ENCODE measurements around the gene PPARA. TPM values are rescaled to one million over a fixed set of nuclear protein-coding genes. Genes with fewer than 3 reads are reported as not detected.

Gene PPARA
- total RNA-seq, 1 experiment from 2014 or later, result 10.4 TPM

DNA sequence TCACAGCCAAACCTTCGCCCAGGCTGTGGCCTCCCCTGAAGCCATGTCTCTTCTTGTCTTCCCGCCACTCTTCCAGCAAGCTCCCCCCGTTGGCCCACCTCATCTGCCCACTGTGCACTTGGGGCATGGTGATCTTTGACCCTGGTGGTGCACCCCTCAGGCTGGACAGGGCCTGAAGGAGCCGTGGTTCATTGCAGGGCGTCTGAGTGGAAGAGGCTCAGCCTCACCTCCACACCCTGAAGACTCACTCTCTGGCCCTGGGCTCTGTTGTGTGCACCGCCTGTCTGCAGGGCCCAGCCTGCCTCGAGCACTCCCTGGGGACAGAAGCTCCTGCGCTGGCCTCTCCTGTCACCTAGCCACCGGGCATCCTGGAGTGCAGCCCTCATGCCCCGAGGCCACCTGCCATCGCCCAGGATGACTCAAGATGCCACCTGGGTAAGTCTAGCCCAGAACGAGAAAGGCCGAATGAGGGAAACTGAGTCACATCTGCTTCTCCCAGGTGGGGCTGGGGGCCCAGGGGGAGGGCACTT, 40.8 kb upstream of the PPARA start:
- Histone ChIP-seq H3K4me3 (no peak overlapping the region), H3K4me1 (peaks cover 17% of the 10 kb centered on the region; the same call in 1 of the 2 replicates), H3K27me3 (no peaks in the 10 kb centered on the region), H3K27ac (no peak overlapping the region), H3K9me3 (replicated peaks) (no peaks in the 10 kb centered on the region), H3K36me3 (peaks cover 14% of the 10 kb centered on the region)
- DNase-seq, result no peak

DNA sequence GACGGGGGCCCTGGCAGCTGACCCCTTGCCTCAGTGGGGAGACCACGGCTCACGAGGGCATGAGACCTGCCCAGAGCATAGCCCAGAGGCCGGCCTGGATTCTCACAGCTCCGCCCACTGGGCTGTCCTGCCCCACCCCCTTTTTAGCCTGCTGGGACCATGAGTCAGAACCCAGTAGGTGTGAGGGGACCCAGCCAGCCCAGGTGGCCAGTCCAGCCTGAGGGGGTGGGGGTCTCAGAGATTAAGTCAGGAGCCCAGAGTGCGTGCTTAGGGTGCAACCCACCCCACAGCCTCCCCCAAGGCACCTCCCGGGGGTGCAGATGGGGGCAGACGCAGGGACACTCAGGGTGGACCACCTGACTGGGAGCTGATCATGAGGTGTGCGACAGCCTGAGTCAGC, 40.1 kb upstream of the PPARA start:
- Histone ChIP-seq H3K27ac (no peak overlapping the region), H3K27me3 (no peaks in the 10 kb centered on the region), H3K36me3 (peaks cover 14% of the 10 kb centered on the region), H3K4me1 (peaks cover 17% of the 10 kb centered on the region; the same call in 1 of the 2 replicates), H3K9me3 (replicated peaks) (no peaks in the 10 kb centered on the region), H3K4me3 (no peak overlapping the region)
- DNase-seq, result no peak

DNA sequence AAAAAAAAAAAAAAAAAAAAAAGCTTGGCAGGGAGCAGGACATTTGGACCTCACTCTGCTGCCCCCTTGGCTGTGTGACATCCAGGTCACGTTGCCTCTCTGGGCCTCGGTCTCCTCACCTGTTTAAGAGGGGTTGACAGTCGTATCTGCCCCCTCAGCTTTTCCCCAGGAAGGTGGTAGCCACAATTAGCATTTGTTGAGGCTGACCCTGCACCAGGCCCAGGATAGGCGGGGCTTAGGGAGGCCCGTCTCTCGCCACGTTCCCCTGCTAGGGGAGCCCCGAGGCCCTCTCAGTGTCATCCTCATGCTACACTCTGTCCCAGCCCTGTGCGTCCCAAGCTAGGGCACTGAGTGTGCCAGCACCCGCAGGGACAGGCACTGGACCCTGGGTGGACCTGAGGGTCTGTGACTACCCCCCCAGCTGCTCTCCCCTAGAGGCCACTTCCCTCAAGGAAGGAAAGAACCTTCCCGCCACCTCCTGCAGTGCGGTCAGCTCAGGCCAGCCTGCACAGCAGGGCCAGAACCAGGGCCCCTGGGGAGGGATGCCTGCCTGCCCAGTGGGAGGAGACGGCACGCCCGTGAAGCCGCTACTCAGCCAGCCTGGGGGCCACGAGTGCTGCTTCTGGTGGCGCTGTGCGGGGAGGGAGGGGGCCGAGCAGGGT, 38.5 kb upstream of the PPARA start:
- H3K27me3 ChIP-seq, result no peaks in the 10 kb centered on the region
- DNase-seq, result no peak
- H3K4me1 ChIP-seq, result peaks cover 15% of the 10 kb centered on the region; the same call in 1 of the 2 replicates
- peaks cover 14% of the 10 kb centered on the region for H3K36me3 ChIP-seq
- no peak overlapping the region for H3K27ac ChIP-seq
- H3K4me3 ChIP-seq, result no peak overlapping the region
- no peaks in the 10 kb centered on the region for H3K9me3 ChIP-seq (replicated peaks)

DNA sequence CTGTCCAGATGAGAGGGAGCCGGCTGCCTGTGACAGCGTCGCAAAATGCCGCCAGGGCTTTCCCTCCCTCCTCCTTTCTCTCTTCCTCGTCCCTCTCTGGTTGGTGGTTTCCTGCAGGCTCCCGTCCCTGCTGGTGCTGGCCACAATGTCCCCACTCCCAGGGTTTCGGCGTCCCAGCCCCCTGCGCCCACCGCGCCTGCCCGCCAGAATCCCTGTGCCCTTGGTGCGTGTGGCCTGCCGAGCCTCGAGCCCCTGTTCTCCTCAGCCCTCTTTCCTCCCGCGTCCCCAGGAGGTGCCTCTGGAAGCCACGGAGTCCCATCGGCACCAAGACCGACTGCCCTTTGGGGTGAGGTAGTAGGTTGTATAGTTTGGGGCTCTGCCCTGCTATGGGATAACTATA, 37.9 kb upstream of the PPARA start:
- H3K27me3 ChIP-seq, result no peaks in the 10 kb centered on the region
- no peak overlapping the region for H3K4me3 ChIP-seq
- peaks cover 10% of the 10 kb centered on the region; the same call in 1 of the 2 replicates for H3K4me1 ChIP-seq
- H3K36me3 ChIP-seq, result peaks cover 14% of the 10 kb centered on the region
- H3K27ac ChIP-seq, result no peak overlapping the region
- no peak for DNase-seq
- no peaks in the 10 kb centered on the region for H3K9me3 ChIP-seq (replicated peaks)

DNA sequence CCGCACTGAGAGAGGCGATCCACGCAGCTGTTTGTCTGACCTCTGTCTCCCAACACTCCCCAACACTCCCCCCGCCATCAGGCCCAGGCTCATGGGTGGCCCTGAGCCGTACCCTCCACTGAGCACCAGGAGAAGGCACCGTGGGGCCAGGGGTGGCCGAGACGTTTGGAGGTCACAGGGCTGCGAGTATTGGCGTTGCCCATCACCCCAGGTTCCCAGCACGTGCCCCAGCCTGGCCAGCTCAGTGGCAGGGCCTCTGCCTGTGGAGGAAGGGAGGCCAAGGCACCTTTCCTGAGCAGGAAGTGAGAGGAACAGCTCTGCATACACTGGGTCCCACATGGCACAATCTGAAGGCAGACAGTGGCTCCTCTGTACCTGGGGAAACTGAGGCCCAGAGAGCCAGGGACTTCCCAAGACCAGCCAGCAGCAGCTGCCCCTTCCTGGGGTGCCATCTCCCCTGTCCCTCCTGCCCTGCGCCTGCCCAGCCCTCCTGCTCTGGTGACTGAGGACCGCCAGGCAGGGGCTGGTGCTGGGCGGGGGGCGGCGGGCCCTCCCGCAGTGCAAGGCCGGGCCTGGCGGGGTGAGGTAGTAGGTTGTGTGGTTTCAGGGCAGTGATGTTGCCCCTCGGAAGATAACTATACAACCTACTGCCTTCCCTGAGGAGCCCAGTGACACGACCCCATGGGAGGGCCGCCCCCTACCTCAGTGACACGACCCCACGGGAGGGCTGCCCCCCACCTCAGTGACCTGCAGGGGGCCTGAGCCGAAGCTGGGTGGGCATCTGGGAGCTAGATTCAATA, 37.0 kb upstream of the PPARA start:
- Histone ChIP-seq H3K27ac (no peak overlapping the region), H3K36me3 (peaks cover 11% of the 10 kb centered on the region), H3K9me3 (replicated peaks) (no peaks in the 10 kb centered on the region), H3K4me3 (no peak overlapping the region), H3K4me1 (peaks cover 7% of the 10 kb centered on the region; the same call in 1 of the 2 replicates), H3K27me3 (no peaks in the 10 kb centered on the region)
- DNase-seq, result no peak

DNA sequence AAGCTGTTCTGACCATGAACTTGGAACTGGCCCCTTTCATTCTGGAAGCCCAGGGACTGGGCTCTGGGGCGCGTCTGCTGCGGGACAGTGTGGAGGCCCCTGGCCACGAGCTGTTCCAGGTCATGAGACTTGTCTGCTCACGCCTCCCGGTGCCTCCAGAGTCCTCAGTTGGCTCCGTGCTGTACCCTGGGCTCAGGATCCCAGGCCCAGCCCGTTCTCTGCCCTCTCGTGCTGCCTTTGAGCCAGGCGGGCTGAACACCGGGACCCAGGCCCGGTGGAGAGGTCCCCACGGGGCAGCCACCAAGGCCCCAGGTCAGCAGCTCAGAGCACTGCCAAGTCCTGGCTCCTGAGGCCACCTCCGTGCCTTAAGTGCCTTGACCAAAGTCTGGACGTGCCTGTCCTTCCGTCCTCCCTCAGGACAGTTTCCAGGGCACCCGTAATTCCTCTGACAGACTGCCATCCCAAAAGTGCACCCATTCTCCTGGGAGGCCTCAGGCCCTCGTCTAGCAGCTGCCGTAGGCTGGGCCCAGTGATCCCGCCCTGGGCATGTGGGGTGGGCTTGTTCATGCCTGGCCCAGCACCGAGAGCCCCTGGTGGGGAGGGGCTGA, 36.3 kb upstream of the PPARA start:
- no peaks in the 10 kb centered on the region for H3K27me3 ChIP-seq
- H3K4me3 ChIP-seq, result no peak overlapping the region
- peaks cover 7% of the 10 kb centered on the region; the same call in 1 of the 2 replicates for H3K4me1 ChIP-seq
- H3K36me3 ChIP-seq, result peaks cover 11% of the 10 kb centered on the region
- H3K27ac ChIP-seq, result no peak overlapping the region
- no peaks in the 10 kb centered on the region for H3K9me3 ChIP-seq (replicated peaks)
- DNase-seq, result no peak

DNA sequence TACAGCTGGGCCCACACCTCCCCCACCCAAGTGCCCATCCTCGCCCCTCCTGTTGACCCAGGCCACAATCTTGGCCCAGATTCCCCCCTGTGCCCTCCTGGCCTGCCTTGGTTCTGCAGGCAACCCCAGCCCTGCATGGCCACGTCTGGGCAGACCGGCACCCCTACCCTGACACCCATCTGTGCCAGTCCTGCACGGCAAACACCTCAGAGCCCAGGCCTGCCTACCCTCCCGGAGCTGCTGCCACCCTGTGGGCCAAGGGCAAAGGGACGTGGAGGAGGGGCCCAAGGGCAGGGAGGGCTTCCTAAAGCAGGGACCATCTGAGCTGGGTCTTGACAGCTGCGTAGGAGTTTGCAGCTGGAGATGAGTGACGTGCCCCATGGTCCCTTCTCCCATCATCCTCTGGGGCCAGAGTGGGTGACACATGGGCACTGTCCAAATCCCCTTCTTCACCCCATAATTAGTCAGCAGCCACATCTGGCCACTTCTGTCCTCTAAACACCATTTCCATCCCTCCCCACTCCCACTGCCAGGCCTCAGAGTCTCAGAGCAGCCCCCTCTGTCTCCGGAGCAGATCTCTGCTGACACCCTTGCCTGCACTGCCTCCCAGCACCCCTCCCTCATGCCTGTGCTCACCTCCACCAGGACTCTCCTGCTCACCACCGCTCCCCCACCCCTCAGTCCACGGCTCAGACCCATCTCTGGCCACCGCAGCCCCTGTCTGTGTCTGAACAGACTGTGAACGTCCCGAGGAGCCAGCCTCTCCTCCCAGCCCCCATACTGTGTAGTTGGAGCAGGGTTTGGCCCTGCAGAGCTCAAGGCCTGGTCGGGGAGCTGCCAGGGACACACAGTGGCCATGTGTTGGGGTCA, 35.6 kb upstream of the PPARA start:
- Histone ChIP-seq H3K9me3 (replicated peaks) (no peaks in the 10 kb centered on the region), H3K36me3 (peaks cover 7% of the 10 kb centered on the region), H3K27me3 (no peaks in the 10 kb centered on the region), H3K4me1 (peaks cover 7% of the 10 kb centered on the region; the same call in 1 of the 2 replicates), H3K27ac (no peak overlapping the region), H3K4me3 (no peak overlapping the region)
- DNase-seq, result peak in 1 of 2 experiments; percentile 42

DNA sequence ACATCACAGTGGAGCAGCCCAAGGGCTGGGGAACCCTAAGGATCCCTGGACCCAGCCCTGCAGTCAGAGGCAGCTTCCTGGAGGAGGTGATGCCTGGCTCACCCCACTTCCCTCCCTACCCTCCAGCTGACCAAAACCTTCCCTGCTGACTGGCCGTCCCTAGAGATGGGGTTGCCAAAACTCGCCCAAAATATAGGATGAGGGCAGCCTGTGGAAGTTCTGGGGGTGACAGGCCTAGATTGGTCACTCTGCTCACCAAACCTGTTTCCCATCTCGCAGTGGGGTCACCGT, 35.0 kb upstream of the PPARA start:
- Histone ChIP-seq H3K27me3 (no peaks in the 10 kb centered on the region), H3K4me1 (peaks cover 7% of the 10 kb centered on the region; the same call in 1 of the 2 replicates), H3K9me3 (replicated peaks) (no peaks in the 10 kb centered on the region), H3K27ac (no peak overlapping the region), H3K4me3 (no peak overlapping the region), H3K36me3 (peaks cover 5% of the 10 kb centered on the region)
- no peak for DNase-seq

DNA sequence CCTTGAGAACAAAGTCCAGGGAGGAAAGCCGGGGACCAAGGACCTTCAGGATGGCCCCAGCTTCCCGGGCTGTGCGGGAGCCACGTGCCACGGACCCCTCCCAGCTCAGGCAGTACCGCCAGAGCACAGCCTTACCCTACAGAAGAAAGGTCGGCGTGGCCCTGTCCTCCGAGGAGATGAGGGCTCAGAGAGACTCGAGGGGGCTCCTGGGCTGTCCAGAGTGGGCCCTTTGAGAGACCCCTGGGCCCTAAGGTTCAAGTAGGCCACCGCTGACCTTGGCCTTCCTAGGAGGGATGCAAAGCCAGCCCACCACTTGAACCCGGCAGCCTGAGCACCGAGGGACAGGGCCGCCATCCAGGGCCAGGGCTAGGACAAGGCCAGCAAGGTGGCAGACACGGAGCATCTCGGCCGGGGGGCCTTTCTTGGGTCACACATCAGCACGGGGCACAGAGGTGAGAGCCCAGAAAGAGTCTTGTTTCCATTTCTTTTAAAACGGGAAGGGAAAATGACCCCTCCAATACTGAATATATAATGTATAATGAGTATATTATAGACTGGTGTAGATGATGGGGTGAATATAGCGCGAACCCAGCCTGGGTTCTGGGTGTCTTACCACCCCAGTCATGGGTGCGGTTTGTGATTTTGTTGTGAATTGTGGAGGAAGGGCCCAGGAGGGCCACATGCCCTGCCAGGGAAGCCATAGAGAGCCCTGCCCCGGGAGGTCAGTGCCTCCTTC, 34.4 kb upstream of the PPARA start:
- peaks cover 4% of the 10 kb centered on the region; the same call in 1 of the 2 replicates for H3K4me1 ChIP-seq
- H3K27me3 ChIP-seq, result no peaks in the 10 kb centered on the region
- no peak for DNase-seq
- no peak overlapping the region for H3K27ac ChIP-seq
- 0 out of 2 replicates have a peak, but pooled peaks cover 2% of the 10 kb centered on the region for H3K36me3 ChIP-seq
- no peaks in the 10 kb centered on the region for H3K9me3 ChIP-seq (replicated peaks)
- no peak overlapping the region for H3K4me3 ChIP-seq

DNA sequence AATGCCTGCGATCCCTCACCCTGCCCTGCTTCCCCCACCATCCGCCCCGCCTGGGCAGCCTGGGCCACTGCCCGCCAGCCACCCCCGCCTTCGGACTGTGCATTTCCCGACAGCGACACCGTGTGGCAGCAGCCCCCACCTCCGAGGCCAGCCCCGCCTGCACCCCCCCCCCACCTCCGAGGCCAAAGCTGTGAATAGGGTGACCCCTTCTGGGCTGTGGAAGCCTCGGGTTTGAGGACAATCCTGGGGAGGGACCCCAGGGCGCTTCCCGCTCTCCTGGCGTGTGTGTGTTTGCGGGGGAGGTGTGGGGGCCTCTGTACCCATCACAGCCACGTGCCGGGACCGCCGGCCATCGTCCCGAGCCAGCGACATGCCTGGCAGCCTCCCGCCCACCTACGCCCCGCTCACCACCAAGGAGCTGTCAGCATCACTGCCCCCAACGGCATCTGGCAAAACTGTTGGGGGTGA, 33.8 kb upstream of the PPARA start:
- Histone ChIP-seq H3K27me3 (no peaks in the 10 kb centered on the region), H3K36me3 (0 out of 2 replicates have a peak, but pooled peaks cover 2% of the 10 kb centered on the region), H3K4me3 (no peak overlapping the region), H3K9me3 (replicated peaks) (no peaks in the 10 kb centered on the region), H3K4me1 (peaks cover 4% of the 10 kb centered on the region; the same call in 1 of the 2 replicates), H3K27ac (no peak overlapping the region)
- peak; percentile 92 to 95 for DNase-seq

DNA sequence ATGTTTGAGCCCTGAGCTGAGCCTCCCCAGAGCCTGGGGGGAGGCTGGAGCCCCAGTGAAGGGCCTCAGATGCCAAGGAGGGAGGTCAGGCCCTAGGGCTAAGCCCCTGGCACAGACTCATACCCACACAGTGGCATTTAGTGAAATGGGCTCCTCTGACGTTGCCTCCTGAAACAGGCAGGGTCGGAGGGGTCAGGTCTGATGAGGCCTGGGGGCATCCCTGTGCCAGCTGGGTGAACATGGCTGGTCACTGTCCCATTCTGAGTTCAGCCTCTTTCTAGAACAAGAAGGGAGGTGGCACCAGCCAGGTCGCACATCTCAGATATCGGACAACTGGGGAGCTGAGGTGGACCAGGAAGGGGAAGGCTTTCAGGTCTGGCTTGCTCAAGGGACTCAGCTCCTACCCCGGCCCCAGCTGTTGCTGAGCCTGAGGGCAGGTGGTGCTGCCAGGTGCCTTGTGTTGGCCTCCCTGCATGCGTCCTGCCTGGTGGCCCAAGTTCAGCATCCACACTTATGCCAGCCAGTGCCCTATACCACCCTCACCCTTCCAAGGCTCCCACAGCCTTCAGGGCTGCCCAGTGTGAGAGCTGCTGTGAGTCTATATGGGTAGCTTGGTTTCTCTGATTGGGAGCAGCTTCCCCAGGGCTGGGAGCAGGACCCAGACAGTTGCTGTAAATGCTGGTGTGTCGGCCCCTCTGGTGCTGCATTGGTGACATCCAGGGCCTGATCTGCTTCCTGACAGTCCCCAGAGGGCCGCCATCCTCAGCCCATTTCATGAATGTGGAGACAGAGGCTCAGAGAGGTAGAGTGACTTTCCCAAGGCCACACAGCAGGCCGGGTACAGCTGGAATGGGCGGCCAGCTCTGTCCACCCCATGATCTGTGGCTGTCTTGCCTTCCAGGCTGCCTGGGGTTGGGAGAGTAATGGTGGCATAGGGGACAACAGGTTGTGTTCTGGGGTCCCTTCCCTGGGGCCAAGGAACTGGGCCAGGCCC, 32.8 kb upstream of the PPARA start:
- Histone ChIP-seq H3K36me3 (0 out of 2 replicates have a peak, but pooled peaks cover 2% of the 10 kb centered on the region), H3K27me3 (no peaks in the 10 kb centered on the region), H3K4me3 (no peak overlapping the region), H3K4me1 (no peaks in the 10 kb centered on the region), H3K9me3 (replicated peaks) (no peaks in the 10 kb centered on the region), H3K27ac (no peak overlapping the region)
- DNase-seq, result no peak

DNA sequence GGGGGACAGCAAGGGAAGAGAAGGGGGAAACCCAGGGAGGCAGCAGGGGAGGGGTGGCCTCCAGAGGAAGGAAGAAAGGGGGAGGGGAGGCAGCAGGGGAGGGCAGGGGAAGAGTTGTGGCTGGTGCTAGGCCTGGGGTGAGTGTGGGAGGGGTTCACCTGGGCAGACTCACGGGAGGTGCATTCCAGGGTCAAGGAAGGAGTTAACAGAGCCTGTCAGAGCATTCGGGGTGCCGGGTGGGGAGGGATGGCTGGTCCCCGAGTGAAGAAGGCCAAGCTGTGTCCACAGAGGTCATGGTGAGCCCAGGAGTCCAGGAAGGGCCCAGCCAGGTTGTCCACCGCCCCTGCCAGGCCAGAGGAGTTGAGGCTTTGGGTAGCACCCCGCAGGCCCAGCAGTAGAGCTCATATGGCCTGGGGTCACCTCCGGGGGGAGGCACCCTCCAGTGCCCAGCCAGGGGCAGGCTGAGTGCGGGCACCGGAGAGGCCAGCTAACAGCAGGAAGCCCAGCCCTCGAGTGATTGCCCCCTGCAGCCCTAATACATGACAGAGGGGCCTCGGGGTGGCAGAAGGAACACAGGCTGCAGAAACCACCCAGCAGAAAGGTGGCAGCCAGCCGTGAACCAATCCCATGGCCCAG, 31.1 kb upstream of the PPARA start:
- DNase-seq, result no peak
- Histone ChIP-seq H3K4me1 (no peaks in the 10 kb centered on the region), H3K36me3 (no peaks in the 10 kb centered on the region), H3K4me3 (no peak overlapping the region), H3K9me3 (replicated peaks) (no peaks in the 10 kb centered on the region), H3K27ac (no peak overlapping the region), H3K27me3 (no peaks in the 10 kb centered on the region)
